Duodenal mucosa (tissue), 2 donors: ENCODE data around the gene SLC6A12.

Experiments
- H3K27ac ChIP-seq: one replicate; pipeline ENCODE4 v1.7.0; 2013; ENCODE audit warnings: low read depth, low read length
- H3K27me3 ChIP-seq, 2 donors: one replicate each; pipeline ENCODE4 v1.7.0; 2013; ENCODE audit warnings: low read length in 2 of 2, control low read depth in 1 of 2; ENCODE audit not compliant: insufficient read depth in 2 of 2, control insufficient read depth in 1 of 2
- H3K36me3 ChIP-seq, 2 donors: one replicate each; pipeline ENCODE4 v1.7.0; 2013; ENCODE audit warnings: low read length in 2 of 2, control low read depth in 1 of 2; ENCODE audit not compliant: insufficient read depth in 2 of 2, control insufficient read depth in 1 of 2
- H3K4me1 ChIP-seq, 2 donors: one replicate each; pipeline ENCODE4 v1.7.0; 2013; ENCODE audit warnings: low read length in 2 of 2, control low read depth in 1 of 2; ENCODE audit not compliant: insufficient read depth in 2 of 2, control insufficient read depth in 1 of 2
- H3K4me3 ChIP-seq, 2 donors: one replicate each; pipeline ENCODE4 v1.7.0; 2013; ENCODE audit warnings: low read length in 2 of 2, low read depth in 1 of 2
- H3K9ac ChIP-seq, 2 donors: one replicate each; pipeline ENCODE4 v1.7.0; 2013; ENCODE audit warnings: low read length in 2 of 2, low read depth in 1 of 2
- H3K9me3 ChIP-seq, 2 donors: one replicate each; pipeline ENCODE4 v1.7.0; 2013; ENCODE audit warnings: low read length in 2 of 2, control low read depth in 1 of 2; ENCODE audit not compliant: control insufficient read depth in 1 of 2

Gene SLC6A12

DNA sequence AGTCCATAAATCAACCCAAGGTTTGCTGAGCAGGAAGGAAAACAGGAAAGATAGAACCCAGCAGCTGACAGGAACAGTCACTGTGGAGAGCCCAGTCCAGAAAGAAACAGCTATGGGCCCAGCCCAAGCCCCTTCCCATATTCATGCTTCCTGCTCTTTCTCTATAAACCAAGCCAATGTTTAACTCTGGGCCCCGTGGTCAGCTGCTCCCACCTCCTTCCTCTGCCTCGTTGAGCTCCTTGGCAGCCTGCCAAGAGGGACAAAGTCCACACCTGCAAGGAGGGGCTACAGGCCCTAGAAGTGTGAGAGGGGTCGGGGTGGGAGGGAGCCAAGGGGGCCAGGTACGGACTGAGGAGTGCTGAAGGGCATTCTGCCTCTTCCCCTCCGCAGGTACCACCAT lies 38.7 kb upstream of the SLC6A12 start:
- Histone ChIP-seq H3K9me3 (peaks cover 0 to 5% of the 10 kb centered on the region in 2 donors), H3K27ac (no peak overlapping the region), H3K27me3 (no peaks in the 10 kb centered on the region), H3K4me1 (no peaks in the 10 kb centered on the region), H3K9ac (no peak overlapping the region), H3K4me3 (no peak overlapping the region), H3K36me3 (no peaks in the 10 kb centered on the region)

GRCh38 chr12:247271-247670 lies 33.3 kb upstream of the SLC6A12 start:
- H3K36me3 ChIP-seq: no peaks in the 10 kb centered on the region
- no peak overlapping the region for H3K27ac ChIP-seq
- no peak overlapping the region for H3K4me3 ChIP-seq
- peaks cover 0 to 9% of the 10 kb centered on the region in 2 donors for H3K27me3 ChIP-seq
- no peak overlapping the region for H3K9ac ChIP-seq
- H3K4me1 ChIP-seq: no peaks in the 10 kb centered on the region
- peaks cover 5 to 7% of the 10 kb centered on the region in 2 donors for H3K9me3 ChIP-seq

- H3K4me3 ChIP-seq: no peak overlapping the region
- no peaks in the 10 kb centered on the region for H3K4me1 ChIP-seq
- no peaks in the 10 kb centered on the region for H3K36me3 ChIP-seq
- peaks cover 5 to 7% of the 10 kb centered on the region in 2 donors for H3K9me3 ChIP-seq
- no peak overlapping the region for H3K9ac ChIP-seq
- peaks cover 0 to 9% of the 10 kb centered on the region in 2 donors for H3K27me3 ChIP-seq
- H3K27ac ChIP-seq: no peak overlapping the region
Observed at GRCh38 chr12:243381-243780, 29.4 kb upstream of the SLC6A12 start.

- peaks cover 2 to 5% of the 10 kb centered on the region in 2 donors for H3K9me3 ChIP-seq
- peaks cover 0 to 9% of the 10 kb centered on the region in 2 donors for H3K27me3 ChIP-seq
- no peak overlapping the region for H3K4me3 ChIP-seq
- H3K4me1 ChIP-seq: peaks cover 6% of the 10 kb centered on the region in 2 donors
- no peaks in the 10 kb centered on the region for H3K36me3 ChIP-seq
- no peak overlapping the region for H3K9ac ChIP-seq
- no peak overlapping the region for H3K27ac ChIP-seq
Observed at GRCh38 chr12:242496-242895, 28.5 kb upstream of the SLC6A12 start.

GRCh38 chr12:241266-241665 lies 27.3 kb upstream of the SLC6A12 start:
- Histone ChIP-seq H3K4me1 (peaks cover 10 to 14% of the 10 kb centered on the region in 2 donors), H3K9me3 (peaks cover 0 to 7% of the 10 kb centered on the region in 2 donors), H3K27me3 (peaks cover 0 to 9% of the 10 kb centered on the region in 2 donors), H3K27ac (no peak overlapping the region), H3K9ac (no peak overlapping the region), H3K36me3 (no peaks in the 10 kb centered on the region), H3K4me3 (no peak overlapping the region)

- no peaks in the 10 kb centered on the region for H3K36me3 ChIP-seq
- peaks cover 0 to 9% of the 10 kb centered on the region in 2 donors for H3K27me3 ChIP-seq
- H3K4me1 ChIP-seq: peaks cover 10 to 14% of the 10 kb centered on the region in 2 donors
- no peak overlapping the region for H3K9ac ChIP-seq
- H3K27ac ChIP-seq: no peak overlapping the region
- no peak overlapping the region for H3K4me3 ChIP-seq
- peaks cover 0 to 8% of the 10 kb centered on the region in 2 donors for H3K9me3 ChIP-seq
Observed at GRCh38 chr12:240566-240965, 26.6 kb upstream of the SLC6A12 start.

DNA sequence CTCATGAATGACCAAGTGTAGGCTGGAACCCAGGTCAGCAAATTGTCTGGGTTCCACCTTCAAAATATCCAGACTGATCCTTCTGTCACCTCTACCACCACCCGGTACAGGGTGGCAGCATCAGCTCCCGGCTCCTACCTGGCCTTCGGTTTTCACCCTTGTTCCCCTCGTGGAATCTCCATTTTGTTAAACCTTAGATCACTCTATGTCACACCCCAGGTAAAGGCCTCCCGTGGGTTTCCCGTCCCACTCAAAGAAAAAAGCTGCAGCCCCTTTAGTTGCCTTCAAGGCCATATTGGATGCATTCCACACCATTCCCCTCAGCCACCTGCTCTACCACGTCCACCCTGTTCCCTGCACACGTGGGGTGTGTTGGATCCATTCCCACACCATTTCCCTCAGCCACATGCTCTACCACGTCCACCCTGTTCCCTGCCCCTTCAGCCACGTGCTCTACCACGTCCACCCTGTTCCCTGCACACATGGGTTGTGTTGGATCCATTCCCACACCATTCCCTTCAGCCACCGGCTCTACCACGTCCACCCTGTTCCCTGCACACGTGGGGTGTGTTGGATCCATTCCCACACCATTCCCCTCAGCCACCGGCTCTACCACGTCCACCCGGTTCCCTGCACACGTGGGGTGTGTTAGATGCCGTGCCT lies 24.9 kb upstream of the SLC6A12 start:
- peaks cover 10 to 14% of the 10 kb centered on the region in 2 donors for H3K4me1 ChIP-seq
- peaks cover 0 to 7% of the 10 kb centered on the region in 2 donors for H3K27me3 ChIP-seq
- H3K9me3 ChIP-seq: peaks cover 3 to 8% of the 10 kb centered on the region in 2 donors
- no peaks in the 10 kb centered on the region for H3K36me3 ChIP-seq
- H3K9ac ChIP-seq: no peak overlapping the region
- no peak overlapping the region for H3K27ac ChIP-seq
- no peak overlapping the region for H3K4me3 ChIP-seq

- H3K4me1 ChIP-seq: peaks cover 10 to 14% of the 10 kb centered on the region in 2 donors
- H3K9ac ChIP-seq: no peak overlapping the region
- peak overlapping the region; percentile 19 to 49 for H3K4me3 ChIP-seq
- no peak overlapping the region for H3K27ac ChIP-seq
- H3K9me3 ChIP-seq: peaks cover 3 to 8% of the 10 kb centered on the region in 2 donors
- H3K36me3 ChIP-seq: no peaks in the 10 kb centered on the region
- peaks cover 0 to 4% of the 10 kb centered on the region in 2 donors for H3K27me3 ChIP-seq
Observed at GRCh38 chr12:238116-238515, 24.2 kb upstream of the SLC6A12 start.

DNA sequence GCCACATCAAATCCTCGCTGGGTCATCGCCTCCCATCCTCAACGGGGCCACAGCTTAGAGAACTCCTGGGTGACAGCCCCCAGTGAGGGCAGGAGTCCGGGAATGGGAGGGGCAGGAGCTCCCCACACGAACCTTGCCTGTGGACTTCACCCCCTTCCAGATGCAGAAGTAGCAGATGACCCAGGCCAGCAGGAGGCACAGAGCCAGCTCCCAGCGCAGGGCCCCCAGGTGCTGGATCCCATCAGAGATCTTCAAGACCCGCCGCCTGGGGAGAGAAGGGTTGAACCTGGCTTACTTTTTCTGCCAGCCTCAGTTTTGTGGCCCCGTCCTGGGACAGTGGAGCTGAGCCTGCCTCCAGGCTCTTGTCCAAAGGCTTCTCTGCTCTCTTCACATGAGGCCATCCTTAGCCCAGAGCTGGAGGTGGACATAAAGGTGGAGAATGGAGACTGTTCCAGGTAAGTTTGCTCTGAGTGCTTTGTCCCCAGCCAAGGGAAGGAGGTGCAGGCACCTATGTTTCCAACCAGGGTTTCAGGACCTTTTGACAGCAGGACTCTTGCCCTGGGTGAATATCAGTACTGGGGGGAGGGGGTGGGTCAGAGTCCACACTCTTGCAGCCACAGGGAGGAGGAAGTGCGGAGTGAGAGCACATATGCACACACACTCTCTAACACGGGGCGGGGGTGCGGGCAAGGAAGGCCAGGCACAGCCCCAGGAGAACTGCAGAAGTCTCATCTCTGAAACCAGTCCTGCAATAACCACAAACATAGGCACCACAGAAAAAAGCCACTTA lies 23.3 kb upstream of the SLC6A12 start:
- H3K27me3 ChIP-seq: no peaks in the 10 kb centered on the region
- peak overlapping the region in 1 of 2 donors; percentile 26 for H3K9ac ChIP-seq
- H3K4me3 ChIP-seq: peak overlapping the region; percentile 37 to 59
- H3K4me1 ChIP-seq: peaks cover 10 to 14% of the 10 kb centered on the region in 2 donors
- peak overlapping the region; percentile 65 for H3K27ac ChIP-seq
- no peaks in the 10 kb centered on the region for H3K36me3 ChIP-seq
- H3K9me3 ChIP-seq: peaks cover 3 to 8% of the 10 kb centered on the region in 2 donors

DNA sequence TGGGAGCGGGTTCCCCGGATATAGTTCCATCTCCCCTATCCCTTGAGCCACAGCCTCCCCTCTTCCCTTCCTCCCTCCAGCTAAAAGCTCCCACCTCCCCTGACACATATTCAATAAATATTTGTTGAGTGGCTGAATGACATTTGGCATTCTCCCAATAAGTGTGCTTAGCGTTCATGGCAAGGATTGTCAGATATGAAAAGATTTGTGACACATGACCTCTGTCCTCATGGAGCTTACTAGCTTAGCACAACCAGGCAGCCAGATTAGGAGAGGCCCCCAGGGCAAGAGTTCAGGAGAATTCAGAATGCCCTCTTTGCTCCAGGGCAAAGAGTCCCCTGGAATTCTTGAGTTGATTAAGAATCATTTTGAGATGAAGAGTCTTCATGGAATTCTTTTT lies 22.5 kb upstream of the SLC6A12 start:
- H3K9me3 ChIP-seq: peaks cover 3 to 8% of the 10 kb centered on the region in 2 donors
- H3K4me1 ChIP-seq: peaks cover 10 to 14% of the 10 kb centered on the region in 2 donors
- H3K36me3 ChIP-seq: no peaks in the 10 kb centered on the region
- peak overlapping the region; percentile 47 for H3K27ac ChIP-seq
- peak overlapping the region; percentile 37 to 59 for H3K4me3 ChIP-seq
- no peak overlapping the region for H3K9ac ChIP-seq
- H3K27me3 ChIP-seq: no peaks in the 10 kb centered on the region
